IMR-90 (cell line): ENCODE results near the gene TAF8. TPM values are rescaled to one million over a fixed set of nuclear protein-coding genes. Genes with fewer than 3 reads are reported as not detected.

ENCODE experiments used
- ELK1 ChIP-seq: fragments of 150-350 bp; IDR thresholded peaks from 2 replicates; pipeline ENCODE4 v1.6.1; 2016; ENCODE audit warnings: low read depth, mild to moderate bottlenecking, low read length, moderate library complexity, borderline replicate concordance
- polyA plus RNA-seq, 3 experiments: library from polyadenylated mRNA; depleted of rRNA; stranded (reverse); fragments of >200 nt; gene quantifications; 2 replicates each; pipeline ENCODE4 v1.2.3, GENCODE V29; 2012; ENCODE audit warnings: low replicate concordance in 1 of 3
- total RNA-seq: library from RNA; depleted of rRNA; stranded (reverse); fragments of >200 nt; gene quantifications from 2 replicates; pipeline ENCODE4 v1.2.3, GENCODE V29; 2012

Gene TAF8
- total and polyA plus RNA-seq, 2 of the 4 experiments (the other 2 are of a cell fraction), result 14.3 to 22.8 TPM

- TF ChIP-seq ELK1, result no peak
Measured at GRCh38 chr6:42118162-42119001, 68.1 kb downstream of the TAF8 start (continued).
